RWPE1 (cell line): Measurements from ENCODE around the gene PRR36.
A peak's percentile ranks its signal among the peaks of the same experiment; 100 is the strongest.

Experiments used
- CTCF ChIA-PET: fragments of 350-600 bp; sonication (Branson Sonifier 250); formaldehyde crosslinking; extraction: SDS; loops from one replicate; lab custom pipeline; 2021; lab: Yijun Ruan, JAX
- POLR2A ChIA-PET: fragments of 400-600 bp; formaldehyde crosslinking; extraction: SDS; loops from one replicate; lab custom pipeline; 2020; ENCODE audit warnings: antibody characterized with exemption; ENCODE audit not compliant: low non-redundant PET; lab: Yijun Ruan, JAX
- DNase-seq: peaks from one replicate; pipeline ENCODE4 v3.0.0; 2012; ENCODE audit warnings: low spot score
- H3K27ac ChIP-seq: fragments of 450-650 bp; 2 replicates; pipeline ENCODE4 v1.5.1; 2017
- CTCF ChIP-seq: fragments of 450-650 bp; conservative IDR thresholded peaks from 2 replicates; pipeline ENCODE4 v1.5.1; 2017; ENCODE audit warnings: low read depth, mild to moderate bottlenecking

PRR36 gene

GRCh38 chr19:7908742-7909461 is 34.7 kb upstream of the PRR36 start:
- DNase-seq: no peak
- ChIA-PET CTCF (interaction anchor here (0.5 to 0.6 kb wide), 3 partner anchors 193 to 424 kb away, joined by 3 read pairs; no protein-coding TSS in a partner anchor), POLR2A (no interaction called here)
- peak overlapping the region; percentile 50 for H3K27ac ChIP-seq
- no peak for TF ChIP-seq CTCF

GRCh38 chr19:7908078-7908699 is 34.0 kb upstream of the PRR36 start:
- DNase-seq: no peak
- H3K27ac ChIP-seq: peak overlapping the region; percentile 50
- TF ChIP-seq CTCF: no peak
- ChIA-PET POLR2A (interaction anchor here (0.7 kb wide), 1 partner anchor 40 kb away, joined by 5 read pairs; no protein-coding TSS in a partner anchor), CTCF (interaction anchor here (0.6 kb wide), 1 partner anchor 425 kb away, joined by 3 read pairs; no protein-coding TSS in a partner anchor)

GRCh38 chr19:7907544-7907943 is 33.4 kb upstream of the PRR36 start:
- H3K27ac ChIP-seq: peak overlapping the region; percentile 50
- CTCF ChIA-PET: no interaction called here
- no peak for TF ChIP-seq CTCF
- POLR2A ChIA-PET: interaction anchor here (0.6 to 0.7 kb wide), 2 partner anchors 12 to 39 kb away, joined by 3 to 5 read pairs; partner anchors contain the start of gene SNAPC2
- no peak for DNase-seq

- CTCF ChIA-PET: interaction anchor here (0.7 kb wide), 1 partner anchor 10 kb away, joined by 9 read pairs; no protein-coding TSS in a partner anchor
- peak overlapping the region; percentile 50 for H3K27ac ChIP-seq
- POLR2A ChIA-PET: interaction anchor here (0.6 kb wide), 1 partner anchor 13 kb away, joined by 3 read pairs; the partner anchor contains the start of gene SNAPC2
- DNase-seq: no peak
- TF ChIP-seq CTCF: no peak
Observed at GRCh38 chr19:7907122-7907521, 32.9 kb upstream of the PRR36 start.

GRCh38 chr19:7905859-7906258 is 31.7 kb upstream of the PRR36 start:
- ChIA-PET POLR2A (no interaction called here), CTCF (interaction anchor here (0.6 kb wide), 2 partner anchors 34 to 36 kb away, joined by 3 to 4 read pairs; no protein-coding TSS in a partner anchor)
- peak overlapping the region; percentile 95 for H3K27ac ChIP-seq
- DNase-seq: no peak
- TF ChIP-seq CTCF: no peak

GRCh38 chr19:7905268-7905667 is 31.1 kb upstream of the PRR36 start:
- peak overlapping the region; percentile 95 for H3K27ac ChIP-seq
- TF ChIP-seq CTCF: no peak
- no peak for DNase-seq
- CTCF ChIA-PET: interaction anchor here (0.6 kb wide), 2 partner anchors 33 to 36 kb away, joined by 3 to 4 read pairs; no protein-coding TSS in a partner anchor
- POLR2A ChIA-PET: no interaction called here
